ENCODE measurements around the gene NRGN. TPM values are rescaled to one million over a fixed set of nuclear protein-coding genes. Genes with fewer than 3 reads are reported as not detected.

Gene NRGN
- total and polyA plus RNA-seq, 2 of the 8 experiments (the other 6 are each of a cell fraction or from before 2014, with no cell fraction given), result 0.60 to 1.0 TPM

DNA sequence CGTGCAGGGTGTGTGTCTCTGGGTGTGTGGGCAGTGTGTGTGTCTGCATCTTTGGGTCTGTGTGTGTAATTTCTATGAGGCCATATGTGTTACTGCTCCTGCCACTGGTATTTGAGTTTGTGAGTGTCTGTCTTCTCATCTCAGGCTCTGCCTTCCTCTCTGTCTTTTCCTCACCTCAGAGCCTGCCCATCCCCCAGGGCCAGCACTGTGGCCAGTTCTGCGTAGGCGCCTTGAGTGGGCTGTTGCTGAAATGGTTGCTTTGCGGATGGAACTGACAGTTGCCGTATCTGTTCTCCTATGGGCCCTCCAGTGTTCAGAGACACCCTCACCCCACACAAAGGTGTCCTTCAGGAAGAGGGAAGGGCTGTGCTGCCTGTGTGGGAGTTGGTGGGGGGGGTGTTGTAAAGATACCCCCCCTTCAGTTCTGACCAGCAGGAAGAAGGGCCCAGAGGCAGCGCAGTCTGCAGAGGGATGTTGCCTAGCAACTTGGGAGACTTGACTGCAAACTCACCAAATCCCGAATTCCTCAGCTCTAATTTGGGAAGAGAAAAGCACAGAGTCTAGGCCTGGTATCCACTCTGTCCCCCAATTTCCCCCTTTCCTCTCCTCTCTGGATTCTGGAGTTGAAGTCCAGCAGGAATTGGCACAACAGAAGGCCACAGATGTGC is 2.0 kb upstream of the NRGN start:
- CTCF ChIA-PET (ENCODE audit: partially characterized antibody), result interaction anchor here (0.7 to 21.1 kb wide), 15 partner anchors 12 to 139 kb away, joined by 3 to 382 read pairs (median 4); partner anchors contain the start of genes ESAM, ROBO3 and VSIG2
- no peak overlapping the region for H3K14ac ChIP-seq (ENCODE audit: insufficient read length)
- H2AK5ac ChIP-seq (ENCODE audit: low read depth, low read length), result no peak overlapping the region
- no peak overlapping the region for H3K9ac ChIP-seq (replicated peaks in 1 of 4; ENCODE audit: extremely low read depth in 1 of 4, low read depth in 3 of 4, low read length in 3 of 4)
- H3K27me3 ChIP-seq (replicated peaks in 1 of 4; ENCODE audit: control insufficient read depth in 3 of 4, extremely low read depth in 1 of 4, insufficient read depth in 3 of 4, low read length in 3 of 4), result peaks cover 50 to 77% (median 64%) of the 10 kb centered on the region in 4 experiments
- H3K4ac ChIP-seq (replicated peaks; ENCODE audit: insufficient read length, low read depth, low read length), result no peak overlapping the region
- no peak overlapping the region for H4K5ac ChIP-seq (ENCODE audit: insufficient read length, low read depth, low read length)
- H3K23me2 ChIP-seq (ENCODE audit: low read depth, low read length), result peaks cover 9% of the 10 kb centered on the region
- no peak for FAIRE-seq
- H3K4me1 ChIP-seq (replicated peaks in 1 of 4; ENCODE audit: control insufficient read depth in 3 of 4, insufficient read depth in 4 of 4, low read length in 3 of 4), result peaks cover 0 to 15% (median 2%) of the 10 kb centered on the region in 4 experiments; a peak in 4 of 7 replicates
- H3K4me2 ChIP-seq (ENCODE audit: insufficient read depth in 1 of 2, low read depth in 2 of 2, low read length in 2 of 2), result no peak overlapping the region; a peak in 1 of 4 replicates
- no peak overlapping the region for H2BK20ac ChIP-seq (ENCODE audit: low read length)
- peaks cover 7 to 10% of the 10 kb centered on the region in 2 experiments for H4K20me1 ChIP-seq (replicated peaks in 1 of 2; ENCODE audit: control insufficient read depth in 1 of 2, insufficient read depth in 2 of 2, low read length in 2 of 2)
- H3K18ac ChIP-seq (ENCODE audit: extremely low read depth, low read length), result no peak overlapping the region
- H3K36me3 ChIP-seq (ENCODE audit: control insufficient read depth in 2 of 4, insufficient read depth in 4 of 4, low read length in 3 of 4), result no peaks in the 10 kb centered on the region
- no peak overlapping the region for H2BK120ac ChIP-seq (replicated peaks; ENCODE audit: low read depth, low read length)
- H3K56ac ChIP-seq (replicated peaks; ENCODE audit: insufficient read length, low read depth, low read length), result no peak overlapping the region
- no peak overlapping the region for H2BK12ac ChIP-seq (ENCODE audit: low read depth, low read length)
- H3K79me2 ChIP-seq (ENCODE audit: control insufficient read depth in 1 of 2, insufficient read depth in 2 of 2, low read length in 2 of 2), result no peaks in the 10 kb centered on the region
- no peaks in the 10 kb centered on the region for H3K79me1 ChIP-seq (ENCODE audit: low read depth, low read length)
- H3K9me3 ChIP-seq (ENCODE audit: insufficient read depth in 2 of 2, low read depth in 1 of 2, low read length in 1 of 2), result no peaks in the 10 kb centered on the region
- POLR2A ChIA-PET (ENCODE audit: partially characterized antibody), result interaction anchor here (0.7 to 1.5 kb wide), 4 partner anchors 10 to 138 kb away, joined by 3 to 7 read pairs (median 3); no protein-coding TSS in a partner anchor
- 0 out of 2 replicates have a peak overlapping the region, but pooled peaks have one; percentile 49 for H2BK15ac ChIP-seq (ENCODE audit: low read length)
- H3K4me3 ChIP-seq (ENCODE audit: extremely low read depth in 1 of 4, insufficient read depth in 2 of 4, low read depth in 3 of 4, low read length in 4 of 4), result no peak overlapping the region
- WGBS, 2 experiments (ENCODE audit: extremely low coverage in 1 of 2, insufficient coverage in 1 of 2, insufficient read length in 1 of 2, insufficient replicate concordance in 2 of 2, low coverage in 1 of 2, low lambda C conversion rate in 2 of 2, missing lambda C conversion rate in 1 of 2), result 82% methylated on average over 7 of the region's 7 CpGs; no CpG with 5 or more reads in 1 of the 2 experiments
- H2BK5ac ChIP-seq (ENCODE audit: low read depth, low read length), result no peak overlapping the region
- H4K91ac ChIP-seq (replicated peaks; ENCODE audit: insufficient read length, low read length), result no peak overlapping the region
- H2AFZ ChIP-seq (ENCODE audit: low read length), result no peak overlapping the region
- no peak for DNase-seq (ENCODE audit: low read depth in 1 of 2, low spot score in 2 of 2)
- H3K27ac ChIP-seq (ENCODE audit: low read depth, low read length), result no peak overlapping the region
- no peak overlapping the region for H3K23ac ChIP-seq (ENCODE audit: insufficient read length)
- H4K8ac ChIP-seq (ENCODE audit: extremely low read depth, insufficient read depth, low read length), result no peak overlapping the region
- TF ChIP-seq SIN3A (conservative IDR thresholded peaks at IDR 0.05 in 1 of 2, IDR thresholded peaks at IDR 0.05 in 1 of 2; ENCODE audit: low read depth in 1 of 2, low read length in 2 of 2) (no peak), CTBP2 (IDR thresholded peaks at IDR 0.05; ENCODE audit: borderline replicate concordance, insufficient read depth, insufficient read length, low read length) (no peak), POLR2AphosphoS5 (IDR thresholded peaks at IDR 0.05; ENCODE audit: low read depth, low read length) (no peak), RNF2 (IDR thresholded peaks at IDR 0.05; ENCODE audit: borderline replicate concordance, low read depth, low read length, missing control alignments, poor library complexity, severe bottlenecking) (no peak), GTF2F1 (IDR thresholded peaks at IDR 0.05; ENCODE audit: borderline replicate concordance, low read depth, low read length) (no peak), CREB1 (IDR thresholded peaks at IDR 0.05) (no peak), KDM5A (IDR thresholded peaks at IDR 0.05; ENCODE audit: low read length) (no peak), HDAC2 (IDR thresholded peaks at IDR 0.05; ENCODE audit: borderline replicate concordance in 1 of 2, low read depth in 2 of 2, low read length in 2 of 2) (no peak), TAF7 (optimal IDR thresholded peaks at IDR 0.05; ENCODE audit: borderline replicate concordance, low read depth, low read length) (no peak), POU5F1 (IDR thresholded peaks at IDR 0.05; ENCODE audit: low read depth, low read length) (no peak), SAP30 (IDR thresholded peaks at IDR 0.05; ENCODE audit: insufficient read depth, insufficient replicate concordance, low read length) (no peak)
